GM18868 (cell line): Measurements from ENCODE around the gene ELAVL2.
A peak's percentile ranks its signal among the peaks of the same experiment; 100 is the strongest.

Experiments
- ATAC-seq: cut with Tn5 transposase; IDR thresholded peaks from one replicate; pipeline ENCODE4 v1.9.1; 2021; ENCODE audit warnings: mild to moderate bottlenecking, moderate library complexity; ENCODE audit not compliant: unreplicated experiment

Gene ELAVL2

GRCh38 chr9:23774266-23774665 is 51.8 kb downstream of the ELAVL2 start:
- no peak for ATAC-seq

GRCh38 chr9:23772385-23772783 is 53.7 kb downstream of the ELAVL2 start:
- no peak for ATAC-seq

- ATAC-seq, result no peak
Measured at GRCh38 chr9:23771746-23772384, 54.2 kb downstream of the ELAVL2 start.

GRCh38 chr9:23769307-23769935 is 56.6 kb downstream of the ELAVL2 start:
- ATAC-seq, result no peak

- no peak for ATAC-seq
Measured at GRCh38 chr9:23768861-23769260, 57.2 kb downstream of the ELAVL2 start.

GRCh38 chr9:23766613-23767012 is 59.4 kb downstream of the ELAVL2 start:
- no peak for ATAC-seq

- no peak for ATAC-seq
Measured at GRCh38 chr9:23765561-23765960, 60.5 kb downstream of the ELAVL2 start.

GRCh38 chr9:23764219-23764618 is 61.8 kb downstream of the ELAVL2 start:
- ATAC-seq, result no peak

- no peak for ATAC-seq
Measured at GRCh38 chr9:23754551-23754950, 71.5 kb downstream of the ELAVL2 start.

- ATAC-seq, result no peak
Measured at GRCh38 chr9:23752859-23753258, 73.2 kb downstream of the ELAVL2 start.

- no peak for ATAC-seq
Measured at GRCh38 chr9:23751633-23752032, 74.4 kb downstream of the ELAVL2 start.

- no peak for ATAC-seq
Measured at GRCh38 chr9:23750808-23751207, 75.2 kb downstream of the ELAVL2 start.

- no peak for ATAC-seq
Measured at GRCh38 chr9:23747088-23748075, 78.7 kb downstream of the ELAVL2 start.

- peak; percentile 71 for ATAC-seq
Measured at GRCh38 chr9:23746317-23746716, 79.7 kb downstream of the ELAVL2 start.

- ATAC-seq, result no peak
Measured at GRCh38 chr9:23743036-23743435, 83.0 kb downstream of the ELAVL2 start.

- ATAC-seq, result no peak
Measured at GRCh38 chr9:23741351-23741750, 84.7 kb downstream of the ELAVL2 start.

GRCh38 chr9:23740531-23740930 is 85.5 kb downstream of the ELAVL2 start:
- no peak for ATAC-seq

- no peak for ATAC-seq
Measured at GRCh38 chr9:23739753-23740152, 86.3 kb downstream of the ELAVL2 start.

GRCh38 chr9:23736293-23736692 is 89.7 kb downstream of the ELAVL2 start:
- no peak for ATAC-seq

GRCh38 chr9:23733495-23734078 is 92.5 kb downstream of the ELAVL2 start:
- ATAC-seq, result no peak

- no peak for ATAC-seq
Measured at GRCh38 chr9:23731353-23731752, 94.7 kb downstream of the ELAVL2 start.
